ENCODE data around the gene RAD21L1. TPM values are rescaled to one million over a fixed set of nuclear protein-coding genes. Genes with fewer than 3 reads are reported as not detected.

Gene RAD21L1
- total RNA-seq, 1 donor from 2014 or later = not detected

DNA sequence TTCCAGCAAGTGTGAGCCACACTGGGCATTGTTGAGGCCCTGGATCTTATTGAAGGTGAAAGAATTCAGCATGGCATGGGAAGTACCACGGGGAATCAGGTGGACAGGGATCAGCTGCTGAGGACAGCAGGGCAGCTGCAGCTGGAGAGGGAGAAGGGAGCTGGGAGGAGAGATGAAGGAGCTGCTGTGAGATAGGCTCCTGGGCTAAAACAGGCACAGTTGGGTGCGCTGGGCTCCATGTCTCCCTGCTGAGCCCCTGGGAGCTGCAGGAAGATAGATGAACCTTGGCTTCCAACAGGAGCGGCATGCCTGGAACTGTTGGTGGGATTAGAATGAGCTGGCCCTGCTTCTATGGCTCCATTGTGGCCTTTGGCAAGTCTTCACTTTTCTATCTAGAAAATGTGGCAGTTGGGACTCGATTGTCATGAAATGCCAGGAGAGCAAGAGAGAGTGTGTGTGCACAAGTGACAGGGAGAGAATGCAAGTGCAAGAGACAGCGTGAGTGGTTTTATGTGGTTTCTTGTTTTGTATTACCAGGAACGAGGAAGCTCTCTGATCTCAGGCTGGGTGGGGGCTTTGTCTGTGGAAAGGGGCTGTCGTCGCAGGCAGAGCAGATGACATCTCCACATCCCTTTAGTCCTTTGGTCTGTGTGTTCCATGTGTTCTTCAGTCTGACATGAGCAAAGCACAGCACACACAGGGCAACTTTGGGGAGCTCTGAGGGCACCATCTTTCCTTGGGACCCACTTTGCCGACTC is 60.6 kb downstream of the RAD21L1 start:
- peaks cover 18% of the 10 kb centered on the region for H3K4me1 Mint-ChIP-seq (ENCODE audit: low read depth)
- intact Hi-C loops (cut with micrococcal nuclease) = loop anchor here (1.0 kb wide), 1 partner anchor 20 kb away; the partner anchor contains the start of gene SNPH
- H3K27ac Mint-ChIP-seq = peak overlapping the region; percentile 25
- peaks cover 12% of the 10 kb centered on the region for H3K36me3 Mint-ChIP-seq (ENCODE audit: low read depth)
- no peak for DNase-seq (ENCODE audit: low spot score)
- no peaks in the 10 kb centered on the region for H3K9me3 Mint-ChIP-seq
- H3K27me3 Mint-ChIP-seq (ENCODE audit: insufficient read depth) = no peaks in the 10 kb centered on the region
- peak overlapping the region; percentile 20 for H3K4me3 Mint-ChIP-seq

GRCh38 chr20:1287306-1287705 is 61.5 kb downstream of the RAD21L1 start:
- no peak for DNase-seq (ENCODE audit: low spot score)
- intact Hi-C loops (cut with micrococcal nuclease) = loop anchor here (1.0 kb wide), 1 partner anchor 21 kb away; the partner anchor contains the start of gene SNPH
- Mint-ChIP-seq H3K4me3 (peak overlapping the region; percentile 73), H3K27me3 (ENCODE audit: insufficient read depth) (no peaks in the 10 kb centered on the region), H3K27ac (peak overlapping the region; percentile 82), H3K36me3 (ENCODE audit: low read depth) (peaks cover 12% of the 10 kb centered on the region), H3K4me1 (ENCODE audit: low read depth) (peaks cover 18% of the 10 kb centered on the region), H3K9me3 (no peaks in the 10 kb centered on the region)

DNA sequence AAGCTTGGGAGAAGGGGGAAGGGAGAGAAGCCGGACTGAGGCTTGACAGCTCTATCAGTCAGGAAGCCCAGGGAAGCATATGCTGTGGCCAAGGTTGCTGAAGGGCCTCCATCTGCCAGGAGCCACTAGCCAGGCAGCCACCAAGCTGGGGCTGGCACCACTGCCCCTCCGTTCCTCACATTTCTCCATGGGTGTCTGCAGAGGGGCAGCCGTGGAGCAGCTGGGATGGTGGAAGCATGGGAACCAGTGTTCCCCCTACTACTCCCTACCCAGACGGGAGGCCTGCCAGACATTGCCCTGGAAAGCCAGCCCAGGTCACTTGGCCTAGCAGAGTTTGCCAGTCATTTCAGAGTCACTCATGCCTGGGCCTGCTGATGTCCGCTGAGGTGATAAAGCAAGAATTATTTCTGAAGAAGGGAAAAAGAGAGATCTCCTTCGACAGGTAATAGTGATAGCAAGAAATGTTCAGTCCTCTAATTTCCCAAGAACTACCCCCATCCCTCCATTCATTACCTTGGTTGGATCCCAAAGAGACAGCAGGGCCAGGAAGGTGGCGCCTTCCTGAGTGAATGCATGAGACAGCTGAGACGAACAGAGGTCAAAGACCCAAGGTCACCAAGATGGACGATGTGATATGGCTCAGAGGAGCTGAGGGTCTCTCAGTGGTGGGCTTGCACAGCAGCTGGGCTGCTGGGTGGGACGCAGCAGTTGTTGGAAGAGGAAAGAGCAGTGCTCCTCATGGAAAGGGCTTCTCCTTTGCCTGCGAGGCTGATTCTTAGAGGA is 62.1 kb downstream of the RAD21L1 start:
- H3K4me1 Mint-ChIP-seq (ENCODE audit: low read depth) = peaks cover 18% of the 10 kb centered on the region
- DNase-seq (ENCODE audit: low spot score) = no peak
- no peaks in the 10 kb centered on the region for H3K9me3 Mint-ChIP-seq
- H3K27me3 Mint-ChIP-seq (ENCODE audit: insufficient read depth) = no peaks in the 10 kb centered on the region
- H3K4me3 Mint-ChIP-seq = no peak overlapping the region
- H3K36me3 Mint-ChIP-seq (ENCODE audit: low read depth) = peaks cover 11% of the 10 kb centered on the region
- intact Hi-C loops (cut with micrococcal nuclease) = loop anchor here (1.0 kb wide), 1 partner anchor 22 kb away; the partner anchor contains the start of gene SNPH
- H3K27ac Mint-ChIP-seq = no peak overlapping the region

GRCh38 chr20:1291191-1291741 is 65.4 kb downstream of the RAD21L1 start:
- no peak overlapping the region for H3K27ac Mint-ChIP-seq
- peaks cover 6% of the 10 kb centered on the region for H3K36me3 Mint-ChIP-seq (ENCODE audit: low read depth)
- H3K4me1 Mint-ChIP-seq (ENCODE audit: low read depth) = peaks cover 14% of the 10 kb centered on the region
- no peaks in the 10 kb centered on the region for H3K9me3 Mint-ChIP-seq
- no peak for DNase-seq (ENCODE audit: low spot score)
- H3K27me3 Mint-ChIP-seq (ENCODE audit: insufficient read depth) = no peaks in the 10 kb centered on the region
- H3K4me3 Mint-ChIP-seq = no peak overlapping the region
- intact Hi-C loops (cut with micrococcal nuclease) = no loop called here

- intact Hi-C loops (cut with micrococcal nuclease) = no loop called here
- no peak for DNase-seq (ENCODE audit: low spot score)
- no peak overlapping the region for H3K27ac Mint-ChIP-seq
- H3K4me3 Mint-ChIP-seq = no peak overlapping the region
- no peaks in the 10 kb centered on the region for H3K27me3 Mint-ChIP-seq (ENCODE audit: insufficient read depth)
- peaks cover 2% of the 10 kb centered on the region for H3K36me3 Mint-ChIP-seq (ENCODE audit: low read depth)
- H3K9me3 Mint-ChIP-seq = no peaks in the 10 kb centered on the region
- peaks cover under 1% of the 10 kb centered on the region for H3K4me1 Mint-ChIP-seq (ENCODE audit: low read depth)
Observed at GRCh38 chr20:1292620-1293019, 66.8 kb downstream of the RAD21L1 start.

DNA sequence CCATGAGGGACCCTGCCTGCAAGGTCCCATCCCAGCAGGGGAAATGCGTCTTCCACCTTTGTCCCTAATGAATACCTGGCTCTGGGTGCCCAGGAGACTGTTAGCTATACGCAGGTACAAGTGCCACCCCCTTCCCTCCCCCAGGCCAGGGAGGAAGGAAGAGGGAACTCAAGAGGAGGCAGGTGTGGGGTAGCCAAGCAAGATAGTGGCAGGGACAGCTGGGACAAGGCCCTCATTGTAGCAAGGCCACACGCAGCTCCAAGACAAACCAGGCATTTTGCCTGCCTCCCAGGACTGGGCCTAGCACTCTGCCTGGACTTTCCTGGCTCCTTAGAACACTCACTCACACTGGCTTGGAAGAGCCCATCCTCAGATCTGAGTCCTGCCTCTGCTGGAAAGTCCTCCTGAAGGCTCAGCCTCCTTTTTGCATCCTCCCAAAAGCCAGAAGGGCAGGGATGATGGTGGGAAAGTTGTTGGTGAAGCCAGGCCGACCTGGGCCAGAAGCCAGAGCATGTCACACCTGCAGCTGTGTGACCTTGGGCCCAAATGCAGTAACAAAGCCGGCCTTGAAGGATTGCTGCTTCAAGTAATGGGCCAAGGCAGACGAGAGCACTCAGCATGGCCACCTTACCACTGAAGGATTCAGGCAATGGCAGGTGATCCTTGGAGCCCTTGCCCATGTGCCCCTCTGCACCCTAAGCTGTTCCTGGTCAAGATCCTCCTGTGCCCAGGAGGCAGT is 68.0 kb downstream of the RAD21L1 start:
- Mint-ChIP-seq H3K36me3 (ENCODE audit: low read depth) (no peaks in the 10 kb centered on the region), H3K9me3 (no peaks in the 10 kb centered on the region), H3K4me3 (no peak overlapping the region), H3K27ac (no peak overlapping the region), H3K4me1 (ENCODE audit: low read depth) (peaks cover under 1% of the 10 kb centered on the region), H3K27me3 (ENCODE audit: insufficient read depth) (no peaks in the 10 kb centered on the region)
- intact Hi-C loops (cut with micrococcal nuclease) = no loop called here
- DNase-seq (ENCODE audit: low spot score) = no peak

DNA sequence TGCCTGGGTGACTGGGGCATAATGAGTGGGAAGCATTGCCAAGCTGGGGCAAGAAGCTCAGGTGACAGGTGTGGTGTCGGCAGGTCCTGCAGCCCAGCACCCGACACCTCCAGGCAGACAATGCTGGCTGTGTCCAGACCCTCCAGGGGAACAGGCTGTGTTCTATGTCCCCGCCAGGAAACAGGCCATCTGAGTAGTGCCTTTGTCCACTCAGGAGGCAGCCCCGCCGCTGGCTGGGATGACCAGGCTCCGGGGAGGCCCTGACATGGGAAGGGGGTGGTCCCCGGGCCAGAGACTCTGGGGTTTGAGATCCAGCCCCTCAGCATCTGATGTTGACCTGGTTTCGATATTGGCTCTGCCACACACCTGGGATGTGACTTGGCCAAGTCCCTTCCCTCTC is 68.7 kb downstream of the RAD21L1 start:
- Mint-ChIP-seq H3K27me3 (ENCODE audit: insufficient read depth) (no peaks in the 10 kb centered on the region), H3K4me1 (ENCODE audit: low read depth) (peaks cover 6% of the 10 kb centered on the region), H3K36me3 (ENCODE audit: low read depth) (no peaks in the 10 kb centered on the region)

GRCh38 chr20:1295276-1295930 is 69.6 kb downstream of the RAD21L1 start:
- Mint-ChIP-seq H3K36me3 (ENCODE audit: low read depth) (peaks cover 1% of the 10 kb centered on the region), H3K27ac (no peak overlapping the region), H3K9me3 (no peaks in the 10 kb centered on the region), H3K4me3 (no peak overlapping the region), H3K27me3 (ENCODE audit: insufficient read depth) (no peaks in the 10 kb centered on the region), H3K4me1 (ENCODE audit: low read depth) (peaks cover 15% of the 10 kb centered on the region)
- intact Hi-C loops (cut with micrococcal nuclease) = no loop called here
- DNase-seq (ENCODE audit: low spot score) = no peak

More for the DNA sequence above, 68.7 kb downstream of the RAD21L1 start:
- H3K9me3 Mint-ChIP-seq = no peaks in the 10 kb centered on the region
- no peak overlapping the region for H3K27ac Mint-ChIP-seq
- intact Hi-C loops (cut with micrococcal nuclease) = no loop called here
- no peak overlapping the region for H3K4me3 Mint-ChIP-seq
- no peak for DNase-seq (ENCODE audit: low spot score)

- intact Hi-C loops (cut with micrococcal nuclease) = no loop called here
- Mint-ChIP-seq H3K9me3 (no peaks in the 10 kb centered on the region), H3K27ac (no peak overlapping the region), H3K4me3 (no peak overlapping the region), H3K36me3 (ENCODE audit: low read depth) (peaks cover 4% of the 10 kb centered on the region), H3K27me3 (ENCODE audit: insufficient read depth) (no peaks in the 10 kb centered on the region), H3K4me1 (ENCODE audit: low read depth) (peaks cover 23% of the 10 kb centered on the region)
- no peak for DNase-seq (ENCODE audit: low spot score)
Observed at GRCh38 chr20:1296117-1296610, 70.3 kb downstream of the RAD21L1 start.

DNA sequence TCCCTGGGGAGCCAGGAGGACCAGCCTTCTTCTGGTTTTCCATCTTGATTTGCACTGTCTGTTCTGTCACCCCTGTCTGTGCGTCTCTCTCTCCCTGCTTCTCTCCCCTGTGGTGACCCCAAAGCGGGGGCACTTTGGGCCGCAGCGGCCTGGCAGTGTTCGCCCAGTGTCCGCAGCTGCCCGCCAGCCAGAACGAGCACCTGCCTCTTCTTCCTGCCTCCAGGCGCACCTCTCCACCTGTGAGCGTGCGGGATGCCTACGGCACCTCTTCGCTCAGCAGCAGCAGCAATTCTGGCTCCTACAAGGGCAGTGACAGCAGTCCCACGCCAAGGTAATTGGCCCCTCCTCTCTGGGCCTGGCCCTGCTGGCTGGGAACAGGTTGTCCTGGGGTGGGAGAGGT is 71.1 kb downstream of the RAD21L1 start:
- Mint-ChIP-seq H3K27ac (no peak overlapping the region), H3K4me3 (no peak overlapping the region), H3K36me3 (ENCODE audit: low read depth) (peaks cover 4% of the 10 kb centered on the region), H3K27me3 (ENCODE audit: insufficient read depth) (no peaks in the 10 kb centered on the region), H3K9me3 (no peaks in the 10 kb centered on the region), H3K4me1 (ENCODE audit: low read depth) (peaks cover 27% of the 10 kb centered on the region)
- intact Hi-C loops (cut with micrococcal nuclease) = no loop called here
- no peak for DNase-seq (ENCODE audit: low spot score)

GRCh38 chr20:1297486-1297885 is 71.6 kb downstream of the RAD21L1 start:
- Mint-ChIP-seq H3K27ac (no peak overlapping the region), H3K9me3 (no peaks in the 10 kb centered on the region), H3K4me3 (no peak overlapping the region), H3K36me3 (ENCODE audit: low read depth) (peaks cover 4% of the 10 kb centered on the region), H3K27me3 (ENCODE audit: insufficient read depth) (no peaks in the 10 kb centered on the region), H3K4me1 (ENCODE audit: low read depth) (peaks cover 27% of the 10 kb centered on the region)
- DNase-seq (ENCODE audit: low spot score) = no peak
- intact Hi-C loops (cut with micrococcal nuclease) = no loop called here

DNA sequence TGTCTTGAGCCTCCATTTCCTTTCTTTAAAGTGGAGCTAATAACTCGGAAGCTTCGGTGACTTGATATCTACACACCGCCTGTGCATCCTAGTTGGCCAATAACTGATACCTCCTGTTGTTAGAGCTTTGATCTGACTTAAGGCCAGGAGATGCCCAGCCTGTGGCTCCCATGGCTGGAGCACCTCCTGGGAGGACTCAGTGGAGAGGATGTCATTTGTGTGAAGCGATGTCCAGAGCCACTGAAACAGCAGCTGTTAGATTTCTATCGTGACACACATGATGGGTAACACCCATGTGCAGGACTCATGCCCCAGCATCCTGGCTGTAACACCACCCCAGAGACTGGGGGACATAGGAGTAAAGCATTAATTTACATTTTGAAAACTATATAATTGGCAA is 72.3 kb downstream of the RAD21L1 start:
- H3K27me3 Mint-ChIP-seq (ENCODE audit: insufficient read depth) = no peaks in the 10 kb centered on the region
- H3K4me1 Mint-ChIP-seq (ENCODE audit: low read depth) = peaks cover 27% of the 10 kb centered on the region
- peaks cover 4% of the 10 kb centered on the region for H3K36me3 Mint-ChIP-seq (ENCODE audit: low read depth)
- intact Hi-C loops (cut with micrococcal nuclease) = no loop called here
- no peak for DNase-seq (ENCODE audit: low spot score)
- no peaks in the 10 kb centered on the region for H3K9me3 Mint-ChIP-seq
- no peak overlapping the region for H3K27ac Mint-ChIP-seq
- no peak overlapping the region for H3K4me3 Mint-ChIP-seq

Measured in activated T-helper 1 cell treated with anti-CD3 and anti-CD28 coated beads, Interleukin-12 subunit alpha, Interleukin-12 subunit beta, Interleukin-2, Interleukin-4 antibody, amounts not matched to agents 30 ng/mL and 10 ng/mL and 1 ng/mL, durations not matched to agents 14 hours and 24 hours and 36 hours (primary cell).